NCI-H2107 treated with DMSO at 0.1 percent for 48 hours (cell line): ENCODE results near the gene NOX4.

Source experiments
- DNase-seq: peaks from one replicate; lab custom pipeline; 2025; ENCODE audit not compliant: unreplicated experiment; lab: John Stamatoyannopoulos, UW

The NOX4 gene

DNA sequence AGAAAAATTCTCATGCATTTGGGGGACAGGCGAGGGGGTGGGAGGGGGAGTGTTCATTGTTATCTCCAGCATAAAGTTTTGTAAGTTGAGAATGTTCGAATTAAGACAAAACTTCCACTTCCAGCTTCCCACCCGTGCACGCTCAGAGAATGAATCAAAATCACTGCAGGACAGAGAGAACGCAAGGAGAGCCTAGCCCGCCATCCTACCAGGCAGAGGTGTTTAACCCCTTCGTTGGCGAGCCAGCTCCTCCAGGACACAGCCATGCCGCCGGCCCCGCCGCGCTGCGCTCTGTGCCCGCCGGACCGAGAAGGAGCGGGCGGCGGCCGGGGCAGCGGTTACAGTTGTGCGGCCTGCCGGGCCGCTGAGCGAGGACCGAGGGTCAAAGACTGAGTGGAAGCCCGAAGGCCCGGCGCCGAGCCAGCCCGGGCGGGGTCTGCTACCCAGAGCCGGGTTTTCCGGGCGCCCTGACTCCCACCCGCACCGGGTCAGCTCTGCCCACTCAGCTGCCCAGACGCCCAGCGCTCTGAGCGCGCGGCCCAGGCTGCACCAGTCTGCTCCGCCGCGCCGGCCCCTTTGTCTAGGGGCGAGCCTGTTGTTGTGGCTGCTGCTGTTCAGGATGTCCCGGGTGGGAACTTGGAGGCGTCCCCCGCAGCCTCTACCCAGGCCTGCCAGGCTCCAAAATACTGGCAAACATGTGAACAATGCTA lies at the start of gene NOX4:
Gene NOX4, minus strand, starts transcription at position 395 of the 710 bp plus-strand sequence. Its CDS starts 129 bp downstream, at position 266.
- no peak for DNase-seq

DNA sequence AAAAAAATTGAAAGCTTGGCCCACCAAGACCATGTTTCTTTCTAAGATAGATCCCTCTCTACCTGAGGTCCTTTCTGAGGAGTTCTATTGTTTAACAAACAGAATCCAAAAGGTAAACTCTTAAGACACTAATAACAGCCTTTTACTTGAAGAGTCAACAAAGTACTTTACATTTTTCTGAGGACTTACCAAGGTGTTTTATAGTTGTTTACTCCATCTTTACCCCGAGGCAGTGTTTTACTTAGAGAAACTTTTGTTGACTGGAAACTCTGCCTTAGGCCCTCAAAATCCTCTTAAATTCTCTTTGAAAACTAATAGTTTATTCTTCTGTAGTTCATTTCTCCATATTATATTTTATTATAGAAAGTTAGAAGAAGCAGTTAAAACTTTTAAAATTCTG lies 49.7 kb upstream of the NOX4 start:
- no peak for DNase-seq

DNA sequence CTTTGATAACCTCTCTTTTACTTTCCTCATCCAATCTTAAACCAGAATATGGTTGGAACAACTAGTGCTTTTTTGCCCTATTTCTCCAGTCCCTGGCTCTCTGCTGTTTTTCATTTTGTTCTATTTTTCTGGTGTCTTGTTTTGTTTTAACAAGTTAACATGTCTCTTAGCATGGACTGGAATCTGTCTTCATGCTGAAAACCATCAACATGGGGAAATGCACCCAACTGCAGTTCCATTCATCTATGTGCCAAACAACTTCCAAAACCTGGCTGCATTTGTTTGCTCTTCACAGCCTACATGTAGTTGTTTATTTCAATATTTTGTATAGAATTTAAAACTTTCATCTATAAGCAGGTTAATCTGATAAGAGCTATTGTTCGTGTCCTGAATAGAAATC lies 46.8 kb upstream of the NOX4 start:
- no peak for DNase-seq

DNA sequence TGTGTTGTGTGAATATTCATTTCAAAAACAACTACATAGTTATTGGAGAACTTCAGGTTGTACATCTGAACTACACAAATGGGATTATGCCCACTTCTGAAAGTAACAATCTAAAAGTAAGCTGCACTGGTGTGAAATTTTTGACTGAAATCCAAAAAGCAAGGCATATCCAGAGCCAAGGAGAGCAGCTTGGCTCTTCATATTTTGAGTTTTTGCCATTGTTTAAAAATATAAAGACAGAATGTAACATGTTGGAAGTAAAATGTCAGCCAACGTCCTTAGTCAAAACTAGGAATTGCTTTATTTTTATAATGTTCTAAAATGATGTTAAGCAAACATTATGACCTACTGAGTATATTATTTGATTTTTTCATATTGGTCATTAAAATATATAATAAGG lies 45.8 kb upstream of the NOX4 start:
- DNase-seq: no peak

DNA sequence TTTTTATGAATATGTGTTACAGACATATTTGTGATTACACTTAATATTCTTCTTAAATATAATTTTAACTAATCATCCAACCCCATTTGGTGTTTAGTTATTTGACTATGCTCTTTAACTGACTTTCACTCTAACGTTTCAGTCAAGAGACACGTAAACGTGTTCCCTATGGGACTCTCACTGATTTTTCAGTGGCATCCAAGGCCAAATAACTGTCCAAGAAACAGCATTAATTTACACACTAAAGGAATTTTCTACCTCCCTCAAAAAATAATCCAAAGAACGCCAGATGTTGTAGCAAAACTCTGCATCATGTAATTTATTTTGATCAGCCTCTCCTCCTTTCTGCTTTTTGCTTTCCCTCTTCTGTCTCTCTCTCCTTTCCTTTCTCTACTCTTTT lies 44.0 kb upstream of the NOX4 start:
- no peak for DNase-seq

DNA sequence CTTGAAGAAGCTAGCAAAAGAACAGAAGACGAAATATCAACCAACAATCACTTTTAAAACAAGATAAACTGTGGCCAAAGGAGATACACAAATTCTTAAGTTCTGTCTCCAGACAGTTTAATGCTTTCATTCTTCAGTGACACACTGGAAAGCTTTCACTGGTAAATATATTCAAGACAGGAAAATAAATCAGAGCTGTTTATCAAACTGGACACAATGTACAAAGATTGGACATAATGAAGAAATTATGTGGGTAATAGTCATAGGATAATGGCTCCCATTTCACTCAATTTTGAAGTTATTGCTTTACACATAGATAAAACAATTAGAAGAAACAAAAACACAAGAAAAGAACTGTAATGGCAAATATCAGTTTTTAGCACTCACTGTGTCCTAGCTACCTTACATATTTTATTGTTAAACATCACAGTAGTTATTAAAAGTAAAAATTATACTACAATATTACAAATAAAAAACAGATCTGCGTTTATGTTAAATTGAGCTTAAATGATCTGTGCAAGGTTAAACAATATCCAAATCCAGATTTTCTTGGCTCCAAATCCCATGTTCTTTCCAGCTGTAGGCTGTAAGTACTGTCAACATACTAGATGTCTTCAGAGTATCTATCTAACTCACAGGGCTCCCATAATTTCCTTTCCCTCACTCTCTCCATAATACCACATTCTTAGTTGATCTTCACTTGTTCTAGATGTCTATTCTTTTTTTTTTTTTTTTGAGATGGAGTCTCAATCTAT lies 38.6 kb upstream of the NOX4 start:
- DNase-seq: no peak

DNA sequence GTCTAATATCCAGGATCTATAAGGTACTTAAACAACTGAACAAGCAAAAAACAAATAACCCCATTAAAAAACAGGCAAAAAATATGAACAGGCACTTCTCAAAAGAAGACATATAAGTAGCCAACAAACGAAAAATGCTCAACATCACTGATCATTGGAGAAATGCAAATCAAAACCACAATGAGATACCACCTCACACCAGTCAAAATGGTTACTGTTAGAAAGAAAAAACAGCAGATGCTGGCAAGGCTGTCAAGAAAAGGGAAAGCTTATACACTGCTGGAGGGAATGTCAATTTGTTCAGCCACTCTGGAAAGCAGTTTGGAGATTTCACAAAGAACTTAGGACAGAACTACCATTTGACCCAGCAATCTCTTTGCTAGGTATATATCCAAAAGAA lies 30.6 kb upstream of the NOX4 start:
- no peak for DNase-seq

DNA sequence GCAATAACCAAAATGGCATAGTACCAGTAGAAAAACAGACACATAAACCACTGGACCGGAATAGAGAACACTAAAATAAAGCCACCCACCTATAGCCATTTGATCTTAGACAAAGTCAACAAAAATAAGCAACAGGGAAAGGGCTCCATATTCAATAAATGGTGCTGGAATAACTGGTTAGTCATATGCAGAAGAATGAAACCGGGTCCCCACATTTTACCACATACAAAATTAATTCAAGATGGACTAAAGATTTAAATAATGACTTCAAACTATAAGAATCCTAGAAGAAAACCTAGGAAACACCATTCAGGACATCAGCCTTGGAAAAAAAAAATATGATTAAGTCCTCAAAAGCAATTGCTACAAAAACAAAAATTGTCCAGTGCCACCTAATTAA lies 30.1 kb upstream of the NOX4 start:
- DNase-seq: no peak

DNA sequence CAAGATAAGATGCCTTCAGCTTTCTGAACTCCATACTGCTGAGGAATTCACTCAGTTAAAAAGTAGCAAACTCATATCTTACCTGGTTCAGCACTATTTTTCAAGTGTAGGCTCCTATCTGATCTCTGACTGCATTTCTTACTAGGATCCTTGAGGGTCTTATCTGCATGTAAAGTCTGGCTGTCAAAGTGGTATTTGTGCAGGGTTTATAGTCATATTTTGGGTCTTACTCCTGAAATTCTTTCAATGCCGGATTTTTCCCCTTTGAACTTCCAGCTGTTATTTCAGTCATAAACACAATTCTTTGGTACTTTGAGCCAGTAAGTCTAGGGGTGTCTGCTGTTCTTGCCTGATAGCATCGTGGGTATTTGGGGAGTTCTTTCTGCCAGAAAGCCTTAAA lies 25.3 kb upstream of the NOX4 start:
- no peak for DNase-seq

DNA sequence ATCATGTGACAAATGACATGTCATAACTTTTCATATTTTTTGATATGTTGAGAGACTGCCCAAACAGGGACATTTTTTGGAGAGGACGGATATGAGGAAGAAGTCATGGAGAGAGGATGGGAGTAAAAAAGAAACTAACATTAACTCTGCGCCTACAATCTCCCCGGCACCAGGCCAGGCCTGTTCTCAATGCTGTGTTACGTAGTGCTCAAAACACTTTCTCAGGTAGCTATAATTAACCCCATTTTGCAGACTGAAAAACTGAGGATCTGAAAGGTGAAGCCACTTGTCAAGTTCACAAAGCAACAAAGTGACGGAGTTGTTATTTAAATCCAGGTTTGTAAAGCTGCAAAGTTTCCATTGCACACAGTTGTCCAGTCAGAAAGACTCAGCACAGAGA lies 17.4 kb upstream of the NOX4 start:
- no peak for DNase-seq

DNA sequence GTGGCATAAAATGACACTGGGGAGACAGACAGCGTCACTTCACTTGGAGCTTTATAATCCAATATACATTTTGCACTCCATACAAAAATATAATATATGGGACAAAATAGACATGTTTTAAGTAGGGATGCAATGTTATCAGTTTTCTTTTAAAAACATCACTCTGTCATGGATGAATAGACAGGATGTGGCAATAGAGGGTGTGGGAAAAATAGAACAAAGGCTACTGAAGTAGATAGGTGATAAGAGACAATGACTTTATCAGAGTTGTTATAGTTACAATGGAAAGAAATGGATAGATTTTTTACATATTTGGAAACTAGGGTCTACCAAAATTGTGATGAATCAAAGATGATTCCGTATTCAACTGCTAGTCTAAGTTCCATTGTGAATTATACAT lies 13.1 kb upstream of the NOX4 start:
- no peak for DNase-seq

DNA sequence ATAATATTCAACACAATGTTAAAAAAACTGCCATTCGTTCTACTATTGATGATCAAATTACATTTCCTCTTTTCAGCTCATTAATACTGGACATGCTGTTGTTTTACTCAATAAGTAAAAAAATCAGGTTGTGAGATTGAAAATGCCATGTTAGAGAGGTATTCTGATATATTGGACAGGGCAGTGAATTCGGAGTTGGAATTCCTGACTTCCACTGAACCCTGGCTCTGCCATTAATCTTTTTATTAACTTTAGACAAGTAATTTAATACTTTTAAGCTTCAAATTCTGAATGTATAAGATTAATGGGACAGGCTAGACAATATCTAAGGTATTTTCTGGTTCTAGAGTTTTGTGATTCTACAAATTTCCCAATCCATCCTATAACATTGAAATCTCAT lies 12.2 kb upstream of the NOX4 start:
- no peak for DNase-seq

DNA sequence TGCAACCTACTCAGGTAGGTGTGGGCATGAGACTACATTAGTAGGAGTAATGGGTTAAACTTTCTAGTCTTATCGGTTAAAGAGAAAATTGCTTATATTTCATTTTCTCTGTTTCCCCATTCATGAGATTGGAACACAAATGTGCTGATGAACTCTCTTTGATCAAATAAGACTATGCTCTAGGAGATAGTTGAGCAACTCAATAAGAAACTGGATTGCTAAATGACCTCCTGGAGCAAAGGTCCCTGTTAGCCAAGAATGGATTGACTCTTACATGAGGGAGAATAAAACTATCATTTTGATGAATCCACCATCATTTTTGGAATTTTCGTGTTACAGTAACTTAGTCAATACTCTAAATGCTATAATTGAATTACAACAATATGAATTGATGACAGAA lies 11.1 kb upstream of the NOX4 start:
- DNase-seq: no peak

DNA sequence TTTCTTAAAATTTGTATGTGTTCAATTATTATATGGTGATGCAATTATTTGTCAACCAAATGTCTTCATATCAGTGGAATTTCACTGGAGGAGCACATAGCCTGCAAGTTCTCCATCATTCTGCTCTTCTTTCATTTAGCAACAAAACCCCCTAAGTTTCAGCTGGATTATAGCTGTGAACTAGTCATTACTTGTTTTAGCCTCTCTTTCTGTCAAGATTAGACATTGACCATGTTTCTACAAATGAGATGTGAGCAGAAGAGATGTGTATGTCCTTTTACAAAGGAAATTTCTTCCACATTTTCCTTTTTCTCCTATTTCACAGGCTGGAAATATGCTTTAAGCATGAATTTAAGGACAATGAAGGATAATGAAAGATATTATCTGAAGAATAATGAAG lies 9.2 kb upstream of the NOX4 start:
- DNase-seq: no peak

DNA sequence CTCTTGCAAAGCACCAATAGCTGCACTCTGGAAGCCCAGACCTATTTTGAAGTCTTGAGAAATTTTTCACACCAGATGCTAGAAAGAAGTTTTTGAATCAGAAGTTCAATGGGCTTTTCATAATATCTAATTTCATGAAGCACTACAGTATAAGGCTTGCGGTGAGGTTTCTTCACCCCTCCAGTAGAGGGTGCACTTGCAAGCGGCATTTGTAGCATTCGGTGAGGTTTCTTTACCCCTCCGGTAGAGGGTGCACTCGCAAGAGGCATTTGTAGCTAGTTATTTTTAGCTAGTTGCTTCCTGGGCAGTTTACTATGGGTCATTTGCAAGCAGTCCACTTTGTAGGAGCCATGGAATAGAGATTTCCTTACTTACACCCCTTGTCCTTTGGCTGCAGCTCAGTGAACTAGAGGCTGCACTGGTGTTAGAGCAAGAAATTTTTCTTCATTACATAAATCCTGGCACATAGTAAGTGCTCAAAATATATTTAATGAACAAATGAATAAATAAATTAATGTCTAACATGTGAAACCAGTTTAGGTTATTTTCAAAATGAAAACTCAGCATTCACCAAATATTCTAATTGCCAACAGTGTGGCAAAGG lies 7.8 kb upstream of the NOX4 start:
- DNase-seq: no peak

DNA sequence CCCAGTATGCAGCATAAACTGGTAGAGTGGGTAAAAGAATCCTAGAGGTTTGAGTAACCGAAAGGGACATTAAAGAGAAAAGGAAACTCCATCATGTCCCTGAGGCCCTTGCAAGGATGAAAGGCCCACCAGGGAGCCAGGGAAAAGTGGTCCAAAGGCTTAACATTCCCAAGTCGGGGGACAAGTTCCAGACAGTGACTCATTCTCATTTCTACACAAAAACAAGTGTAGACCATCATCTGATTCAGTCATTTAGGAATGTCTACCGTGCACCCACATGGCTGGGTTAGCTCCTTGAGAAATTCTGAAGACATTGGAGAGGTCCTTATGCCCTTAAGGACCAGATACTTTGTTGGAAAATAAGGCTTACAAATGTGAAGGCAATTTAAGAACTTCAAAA lies 4.8 kb upstream of the NOX4 start:
- no peak for DNase-seq

DNA sequence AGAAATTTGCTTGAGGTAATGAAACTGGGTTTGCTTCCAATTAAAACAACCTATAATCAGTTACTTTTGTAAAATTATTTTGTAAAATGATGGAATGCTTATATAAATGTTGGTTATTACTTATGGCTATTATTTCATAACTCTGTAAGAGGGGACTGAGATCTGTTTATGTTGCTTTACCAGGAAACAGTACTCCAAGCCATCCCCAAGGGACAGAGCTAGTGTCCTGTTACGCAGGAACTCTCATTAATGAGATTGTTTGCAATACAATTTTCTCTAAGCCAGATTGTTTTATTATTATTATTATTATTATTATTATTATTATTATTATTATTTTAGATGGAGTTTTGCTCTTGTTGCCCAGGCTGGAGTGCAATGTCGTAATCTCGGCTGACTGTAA lies 2.3 kb upstream of the NOX4 start:
- no peak for DNase-seq

DNA sequence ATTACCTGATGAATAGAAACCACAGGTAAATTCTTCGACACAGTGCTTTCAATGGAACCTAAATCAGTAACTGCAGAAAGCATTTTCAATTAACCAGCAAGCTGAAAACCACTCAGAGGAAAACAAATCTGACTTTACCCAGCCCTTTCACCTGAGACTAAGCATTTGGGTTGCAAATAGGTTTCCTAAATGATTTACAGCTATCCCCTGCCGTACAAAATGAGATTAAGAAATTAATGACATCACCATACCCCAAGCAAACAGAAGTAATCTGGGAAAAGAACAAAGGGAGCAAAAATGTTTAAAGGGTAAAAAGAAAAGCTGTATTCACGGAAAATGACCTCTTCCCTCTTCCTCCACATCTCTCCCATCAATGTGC lies 584 bp downstream of the NOX4 start:
- no peak for DNase-seq

DNA sequence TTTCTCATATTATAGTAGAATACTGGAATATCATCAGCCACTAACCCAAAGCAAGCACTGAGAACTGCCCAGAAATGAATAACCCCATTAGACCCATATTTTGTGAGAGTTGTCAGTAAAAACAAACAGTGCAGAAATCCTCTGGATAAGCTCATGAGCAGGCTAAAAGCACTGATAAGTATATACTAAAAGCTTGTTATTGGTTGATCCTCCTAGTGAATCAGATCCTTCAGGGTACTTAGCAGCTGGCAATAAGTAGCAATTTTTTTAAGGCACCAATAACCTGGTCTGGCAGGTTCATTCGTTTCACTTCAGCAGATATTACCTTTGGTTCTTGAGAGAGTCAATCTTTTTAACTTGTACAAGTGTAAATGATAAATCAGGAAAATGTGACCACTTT lies 1.2 kb downstream of the NOX4 start:
- DNase-seq: no peak

DNA sequence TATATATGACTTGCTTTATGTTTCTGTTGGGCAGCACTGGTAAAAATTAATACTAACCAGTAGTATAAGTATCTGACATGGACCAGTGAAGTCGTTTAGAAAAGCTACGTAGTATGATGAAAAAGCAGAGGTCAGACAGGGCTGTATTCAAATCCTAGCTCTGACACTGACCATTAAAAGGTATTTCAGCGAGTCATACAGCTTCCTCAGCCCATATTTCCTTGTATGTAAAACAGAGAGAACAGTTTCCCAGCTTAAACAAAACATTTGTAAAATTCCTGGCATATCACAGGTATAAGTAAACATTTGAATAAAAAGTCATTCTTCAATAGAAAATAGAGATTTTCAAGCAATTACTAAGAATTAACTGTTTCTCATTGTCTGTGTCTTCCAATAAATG lies 4.2 kb downstream of the NOX4 start:
- no peak for DNase-seq

DNA sequence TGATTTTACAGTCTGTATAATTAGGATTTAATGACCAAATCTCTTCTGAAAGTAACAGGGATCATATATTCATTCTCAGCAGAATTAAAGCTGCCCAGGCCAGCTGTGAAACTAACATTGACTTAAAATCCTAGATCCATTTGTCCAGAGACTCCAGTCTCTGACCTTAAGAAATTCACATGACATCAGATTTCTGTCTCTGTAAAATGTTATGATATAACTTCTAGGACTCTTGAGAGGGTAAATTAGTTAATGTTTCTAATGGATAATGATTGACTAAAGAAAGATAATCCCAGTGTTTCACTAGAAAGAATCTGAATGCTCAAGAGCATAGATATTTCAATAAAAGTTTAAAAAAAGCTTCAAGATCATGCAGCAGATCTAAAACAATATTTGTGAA lies 6.3 kb downstream of the NOX4 start:
- DNase-seq: no peak

DNA sequence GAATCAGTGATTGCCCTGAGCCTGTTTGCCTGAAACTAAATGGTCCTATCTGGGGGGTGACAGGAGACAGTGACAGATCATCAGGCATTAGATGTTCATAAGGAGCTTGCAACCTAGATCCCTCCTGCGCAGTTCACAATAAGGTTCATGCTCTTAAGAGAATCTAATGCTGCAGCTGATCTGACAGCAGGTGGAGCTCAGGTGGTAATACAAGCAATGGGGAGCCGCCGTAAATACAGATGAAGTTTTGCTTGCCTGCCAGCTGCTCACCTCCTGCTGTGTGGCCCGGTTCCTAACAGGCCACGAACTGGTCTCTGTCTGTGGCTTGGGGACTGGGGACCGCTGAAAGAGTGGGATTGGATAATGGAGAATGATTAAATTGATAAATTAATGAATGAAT lies 14.0 kb downstream of the NOX4 start:
- no peak for DNase-seq
